NB4 (cell line): Measurements from ENCODE around the gene TNK2.

Experiments
- MYC ChIP-seq: IDR thresholded peaks from 2 replicates; pipeline ENCODE4 v1.6.1; 2011; ENCODE audit warnings: low read depth, low read length
- POLR2A ChIP-seq: IDR thresholded peaks from 2 replicates; pipeline ENCODE4 v1.6.1; 2011; ENCODE audit warnings: mild to moderate bottlenecking; ENCODE audit not compliant: insufficient read length; ENCODE audit errors: extremely low read depth

GRCh38 chr3:195854628-195855294 is 53.6 kb downstream of the TNK2 start:
- TF ChIP-seq POLR2A (no peak), MYC (no peak)
